ENCODE results near the gene RFC4. TPM values are rescaled to one million over a fixed set of nuclear protein-coding genes. Genes with fewer than 3 reads are reported as not detected.

The RFC4 gene
- total and polyA plus RNA-seq, 2 of the 13 experiments (the other 11 are each of a cell fraction or from before 2014, with no cell fraction given) = 18.5 to 103 TPM

GRCh38 chr3:186783731-186784515, 22.4 kb downstream of the RFC4 start:
- H4K20me1 ChIP-seq (ENCODE audit: insufficient read depth, low read length) = peaks cover 55% of the 10 kb centered on the region
- peak; percentile 46 for DNase-seq (ENCODE audit: low spot score)
- peak overlapping the region; percentile 100 for H3K9ac ChIP-seq (ENCODE audit: insufficient read depth, low read depth, low read length)
- H3K27me3 ChIP-seq (ENCODE audit: control insufficient read depth in 1 of 2, insufficient read depth in 2 of 2, low read length in 2 of 2) = no peaks in the 10 kb centered on the region; a peak in 1 of 5 replicates
- BruUV-seq (replicated peaks) = TSS peak; percentile 63
- H3K36me3 ChIP-seq (replicated peaks in 1 of 2; ENCODE audit: control insufficient read depth in 1 of 2, insufficient read depth in 2 of 2, low read length in 2 of 2) = peaks cover 14 to 49% of the 10 kb centered on the region in 2 experiments
- intact Hi-C loops (cut with micrococcal nuclease; ENCODE audit: unreplicated experiment) (no loop called here), in situ Hi-C loops (cut with HindIII; ENCODE audit: extremely low pct_ligation_motif_present, low pct_unique_long_range_greater_than_20kb) (no loop called here)
- peak overlapping the region; percentile 82 for H3K4me2 ChIP-seq (ENCODE audit: low read depth, low read length)
- CTCF ChIA-PET (ENCODE audit: low intra/inter-chr PET ratio, low total read pairs) = no interaction called here
- H2AFZ ChIP-seq (ENCODE audit: low read length) = no peak overlapping the region
- peaks cover 35% of the 10 kb centered on the region for H3K79me2 ChIP-seq (ENCODE audit: insufficient read depth, low read length)
- POLR2A ChIA-PET = interaction anchor here (0.7 to 3.6 kb wide), 33 partner anchors 14 to 258 kb away, joined by 3 to 26 read pairs (median 5); partner anchors contain the start of genes DNAJB11 and RFC4
- H3K27ac ChIP-seq (ENCODE audit: extremely low read length, insufficient read depth, low read length) = peak overlapping the region; percentile 99
- peak; percentile 82 for ATAC-seq
- WGBS (ENCODE audit: low lambda C conversion rate) = under 1% methylated on average over 25 of the region's 56 CpGs
- no peak for FAIRE-seq
- H3K4me3 ChIP-seq (replicated peaks in 1 of 3; ENCODE audit: insufficient read depth in 1 of 3, low read depth in 2 of 3, low read length in 3 of 3) = peak overlapping the region; percentile 91 to 98 (median 95)
- no peaks in the 10 kb centered on the region for H3K9me3 ChIP-seq (ENCODE audit: low read length)
- peaks cover 51% of the 10 kb centered on the region for H3K4me1 ChIP-seq (ENCODE audit: insufficient read depth, low read length)
- no peak for TF ChIP-seq ZNF775 (CRISPR knock-in tag; IDR thresholded peaks at IDR 0.05; ENCODE audit: borderline replicate concordance)
- TF ChIP-seq ZNF781 (CRISPR knock-in tag; IDR thresholded peaks at IDR 0.05; ENCODE audit: borderline replicate concordance, not compliant biosample characterization) = peak; percentile 81
- no peak for TF ChIP-seq ZBTB37 (CRISPR knock-in tag; IDR thresholded peaks at IDR 0.05)
- TF ChIP-seq HMG20A (CRISPR knock-in tag; IDR thresholded peaks at IDR 0.05; ENCODE audit: borderline replicate concordance) = no peak
- 0 out of 2 replicates have a peak, but pooled peaks have one; percentile 27 for TF ChIP-seq POGZ (CRISPR knock-in tag; IDR thresholded peaks at IDR 0.05)
- TF ChIP-seq ZNF280D (CRISPR knock-in tag; IDR thresholded peaks at IDR 0.05) = no peak; the same call in 1 of the 2 replicates
- TF ChIP-seq REL (CRISPR knock-in tag; conservative IDR thresholded peaks at IDR 0.05) = no peak
- TF ChIP-seq ZNF777 (CRISPR knock-in tag; IDR thresholded peaks at IDR 0.05) = no peak
- 0 out of 2 replicates have a peak, but pooled peaks have one; percentile 52 for TF ChIP-seq ZZZ3 (CRISPR knock-in tag; IDR thresholded peaks at IDR 0.05; ENCODE audit: borderline replicate concordance)
- peak; percentile 14; the same call in 1 of the 2 replicates for TF ChIP-seq MBD4 (IDR thresholded peaks at IDR 0.05; ENCODE audit: borderline replicate concordance, low read length)
- TF ChIP-seq TOE1 (CRISPR knock-in tag; IDR thresholded peaks at IDR 0.05) = no peak
- TF ChIP-seq ZBTB4 (CRISPR knock-in tag; IDR thresholded peaks at IDR 0.05; ENCODE audit: borderline replicate concordance) = no peak; the same call in 1 of the 2 replicates
- TF ChIP-seq HOXD1 (CRISPR knock-in tag; IDR thresholded peaks at IDR 0.05) = no peak
- no peak for TF ChIP-seq NCOA1 (CRISPR knock-in tag; IDR thresholded peaks at IDR 0.05)
- TF ChIP-seq MTA1 (CRISPR knock-in tag; IDR thresholded peaks at IDR 0.05; ENCODE audit: borderline replicate concordance) = peak; percentile 52; the same call in 1 of the 2 replicates
- TF ChIP-seq ZNF564 (CRISPR knock-in tag; IDR thresholded peaks at IDR 0.05) = no peak

Measured in HepG2 (cell line).